OCI-LY3 (cell line): ENCODE measurements around the gene EEF2.

Experiments used
- CTCF ChIP-seq: fragments of 200-600, 300-600 bp; sonication (generic); IDR thresholded peaks from 2 replicates; pipeline ENCODE4 v1.5.1; 2014; ENCODE audit warnings: antibody characterized with exemption, low read length, low read depth
- EZH2phosphoT487 ChIP-seq: fragments of 200-600 bp; shearing (Covaris generic); IDR thresholded peaks from 2 replicates; pipeline ENCODE4 v1.6.1; 2018; ENCODE audit warnings: antibody characterized with exemption, mixed run types, low read depth

- no peak for TF ChIP-seq CTCF
- TF ChIP-seq EZH2phosphoT487 = no peak
Measured at GRCh38 chr19:3964256-3965194, 20.7 kb downstream of the EEF2 start.
